Caco-2 (cell line): ENCODE measurements around the gene PAFAH1B1. TPM values are rescaled to one million over a fixed set of nuclear protein-coding genes. Genes with fewer than 3 reads are reported as not detected.

Experiments used
- BruUV-seq: library from RNA; stranded (reverse); fragments of 400-500 nt; replicated peaks from 2 replicates; lab custom pipeline; 2021; lab: Mats Ljungman, UMichigan
- CTCF ChIA-PET: fragments of 300-600 bp; sonication (Branson Sonifier 250); formaldehyde crosslinking; loops from one replicate; lab custom pipeline; 2022; ENCODE audit warnings: antibody characterized with exemption; lab: Charles Lee
- POLR2A ChIA-PET: fragments of 300-600 bp; sonication (Branson Sonifier 250); formaldehyde crosslinking; loops from one replicate; lab custom pipeline; 2022; ENCODE audit warnings: antibody characterized with exemption; lab: Charles Lee
- DNase-seq, 2 experiments: peaks; one replicate each; pipeline versions ENCODE4 v3.0.0 to v3.0.0-alpha.2; 2020 to 2022
- H3K27me3 ChIP-seq: replicated peaks from 2 replicates; pipeline ENCODE4 v1.6.0; 2011; ENCODE audit warnings: low read length; ENCODE audit not compliant: control insufficient read depth, insufficient read depth
- H3K36me3 ChIP-seq: 2 replicates; pipeline ENCODE4 v1.5.1; 2011; ENCODE audit warnings: low read length; ENCODE audit not compliant: control insufficient read depth, insufficient read depth
- H3K4me1 ChIP-seq: fragments of 250-450 bp; sonication (Bioruptor Pico); 2 replicates; pipeline ENCODE4 v1.5.1; 2020; ENCODE audit warnings: mild to moderate bottlenecking
- H3K4me3 ChIP-seq: 2 replicates; pipeline ENCODE4 v1.5.1; 2011; ENCODE audit warnings: low read depth, mild to moderate bottlenecking, control low read depth, low read length
- H3K9me3 ChIP-seq: fragments of 250-450 bp; sonication (Bioruptor Pico); 2 replicates; pipeline ENCODE4 v1.5.1; 2020; ENCODE audit warnings: mild to moderate bottlenecking, moderate library complexity
- H3K27ac Mint-ChIP-seq: one replicate; pipeline ENCODE4 v1.8.0; 2022; ENCODE audit warnings: mixed read lengths; ENCODE audit not compliant: unreplicated experiment
- H3K27me3 Mint-ChIP-seq: one replicate; pipeline ENCODE4 v1.8.0; 2022; ENCODE audit warnings: mixed read lengths; ENCODE audit not compliant: insufficient read depth, unreplicated experiment
- H3K36me3 Mint-ChIP-seq: one replicate; pipeline ENCODE4 v1.8.0; 2022; ENCODE audit warnings: mild to moderate bottlenecking, mixed read lengths; ENCODE audit not compliant: insufficient read depth, unreplicated experiment
- H3K4me1 Mint-ChIP-seq: one replicate; pipeline ENCODE4 v1.8.0; 2022; ENCODE audit warnings: low read depth, mixed read lengths; ENCODE audit not compliant: unreplicated experiment
- H3K4me3 Mint-ChIP-seq: one replicate; pipeline ENCODE4 v1.8.0; 2022; ENCODE audit warnings: mild to moderate bottlenecking, moderate library complexity, mixed read lengths; ENCODE audit not compliant: unreplicated experiment
- H3K9me3 Mint-ChIP-seq: one replicate; pipeline ENCODE4 v1.8.0; 2022; ENCODE audit warnings: mixed read lengths; ENCODE audit not compliant: unreplicated experiment
- intact Hi-C: fragments of 100-400 bp; cut with micrococcal nuclease; formaldehyde crosslinking; loops from one replicate; pipeline ENCODE4 v1.10.0; 2022; ENCODE audit not compliant: unreplicated experiment
- total RNA-seq: library from RNA; stranded (reverse); gene quantifications from 2 replicates; pipeline ENCODE4 v1.2.3, GENCODE V29; 2022
- TF ChIP-seq, protein P1 (sequence below), 2 experiments: fragments of 200-600 bp in 1 of 2; IDR thresholded peaks; 1 replicate in 1 of 2; 2 replicates in 1 of 2; pipeline versions ENCODE4 v1.5.1 to v1.8.0; 2011 to 2022; ENCODE audit warnings: antibody characterized with exemption in 1 of 2, control low read depth in 1 of 2, inconsistent platforms in 1 of 2, low read depth in 1 of 2, low read length in 1 of 2, mild to moderate bottlenecking in 1 of 2, moderate library complexity in 1 of 2; ENCODE audit not compliant: insufficient read depth in 1 of 2, severe bottlenecking in 1 of 2, unreplicated experiment in 1 of 2

Gene PAFAH1B1
- total RNA-seq, 1 experiment from 2014 or later: 141 TPM

DNA sequence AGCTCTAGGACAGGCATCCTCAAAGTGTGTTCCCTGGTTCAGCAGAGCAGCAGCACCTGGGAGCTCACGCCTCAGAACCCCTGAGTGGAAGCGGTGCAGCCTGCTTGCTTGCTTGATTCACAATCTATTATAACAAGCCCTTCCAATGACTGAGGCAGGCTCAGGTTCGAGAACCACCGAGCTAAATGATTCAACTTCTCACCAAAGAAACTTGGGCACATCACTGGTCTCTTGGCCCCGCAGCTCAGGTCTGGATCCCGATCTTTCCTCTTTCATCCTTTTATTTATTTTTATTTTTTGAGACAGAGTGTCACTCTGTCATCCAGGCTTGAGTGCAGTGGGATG is 93.6 kb downstream of the PAFAH1B1 start:
- H3K4me3 ChIP-seq: no peak overlapping the region
- DNase-seq: no peak
- TF ChIP-seq, protein P1, sequence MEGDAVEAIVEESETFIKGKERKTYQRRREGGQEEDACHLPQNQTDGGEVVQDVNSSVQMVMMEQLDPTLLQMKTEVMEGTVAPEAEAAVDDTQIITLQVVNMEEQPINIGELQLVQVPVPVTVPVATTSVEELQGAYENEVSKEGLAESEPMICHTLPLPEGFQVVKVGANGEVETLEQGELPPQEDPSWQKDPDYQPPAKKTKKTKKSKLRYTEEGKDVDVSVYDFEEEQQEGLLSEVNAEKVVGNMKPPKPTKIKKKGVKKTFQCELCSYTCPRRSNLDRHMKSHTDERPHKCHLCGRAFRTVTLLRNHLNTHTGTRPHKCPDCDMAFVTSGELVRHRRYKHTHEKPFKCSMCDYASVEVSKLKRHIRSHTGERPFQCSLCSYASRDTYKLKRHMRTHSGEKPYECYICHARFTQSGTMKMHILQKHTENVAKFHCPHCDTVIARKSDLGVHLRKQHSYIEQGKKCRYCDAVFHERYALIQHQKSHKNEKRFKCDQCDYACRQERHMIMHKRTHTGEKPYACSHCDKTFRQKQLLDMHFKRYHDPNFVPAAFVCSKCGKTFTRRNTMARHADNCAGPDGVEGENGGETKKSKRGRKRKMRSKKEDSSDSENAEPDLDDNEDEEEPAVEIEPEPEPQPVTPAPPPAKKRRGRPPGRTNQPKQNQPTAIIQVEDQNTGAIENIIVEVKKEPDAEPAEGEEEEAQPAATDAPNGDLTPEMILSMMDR (IDR thresholded peaks at IDR 0.05; ENCODE audit: insufficient read depth in 1 of 2, low read depth in 1 of 2, low read length in 1 of 2, severe bottlenecking in 1 of 2, unreplicated experiment in 1 of 2): no peak
- Mint-ChIP-seq H3K4me3 (no peak overlapping the region), H3K36me3 (peaks cover 88% of the 10 kb centered on the region), H3K27me3 (no peaks in the 10 kb centered on the region), H3K9me3 (no peaks in the 10 kb centered on the region), H3K27ac (no peak overlapping the region), H3K4me1 (peaks cover 9% of the 10 kb centered on the region)
- H3K27me3 ChIP-seq: no peaks in the 10 kb centered on the region
- H3K36me3 ChIP-seq: no peaks in the 10 kb centered on the region; the same call in 1 of the 2 replicates
- no peaks in the 10 kb centered on the region for H3K9me3 ChIP-seq
- no TSS peak for BruUV-seq
- POLR2A ChIA-PET: no interaction called here
- CTCF ChIA-PET: interaction anchor here (0.6 kb wide), 2 partner anchors 10 to 13 kb away, joined by 3 to 4 read pairs; no protein-coding TSS in a partner anchor
- 0 out of 2 replicates have a peak, but pooled peaks cover 10% of the 10 kb centered on the region for H3K4me1 ChIP-seq
- intact Hi-C loops: no loop called here

DNA sequence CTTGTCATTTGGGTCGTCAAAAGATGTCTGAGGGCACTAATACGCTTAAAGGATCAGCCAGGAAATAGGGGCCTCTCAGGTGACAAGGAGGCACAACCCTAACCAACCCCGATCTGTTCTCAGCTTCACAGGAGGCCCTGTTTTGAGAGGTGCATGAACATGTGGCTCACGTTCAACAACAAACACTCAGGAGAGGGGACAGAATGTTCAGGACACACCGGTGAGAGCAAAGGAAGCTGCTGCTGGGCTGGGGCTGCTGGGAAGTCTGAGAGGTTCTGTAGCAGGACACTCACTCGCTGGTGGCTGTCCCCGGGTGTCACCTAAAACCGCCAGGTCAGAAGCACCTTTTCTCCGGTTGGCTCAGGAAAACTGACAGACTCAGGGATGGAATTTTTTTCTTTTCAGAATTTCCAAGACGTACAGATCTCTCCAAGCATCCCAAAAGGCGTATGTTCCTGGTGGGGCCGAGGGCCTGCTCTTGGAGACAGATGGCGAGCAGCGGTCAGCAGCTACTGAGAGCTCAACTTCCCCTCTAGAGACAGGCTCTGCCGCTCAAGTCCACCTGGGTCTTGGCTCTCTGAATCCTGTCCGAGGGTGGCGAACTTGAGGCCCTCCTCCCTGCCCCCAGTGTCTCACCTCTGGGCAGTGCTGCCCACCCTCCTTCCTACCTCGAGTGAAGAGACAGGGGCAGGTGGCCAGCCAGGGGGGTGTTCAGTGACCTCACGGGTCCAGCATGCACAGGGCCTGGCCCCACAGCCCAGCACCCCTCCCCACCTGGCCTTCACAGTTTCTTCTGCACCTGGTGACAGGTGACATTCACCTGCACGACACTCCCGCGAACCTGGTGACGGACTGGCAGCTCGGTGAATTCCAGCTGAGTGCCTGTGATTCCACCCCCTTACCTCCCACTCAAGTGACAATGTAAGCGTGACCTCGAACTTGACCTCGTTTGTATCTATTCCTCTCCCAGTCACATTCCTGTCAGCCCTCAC is 95.2 kb downstream of the PAFAH1B1 start:
- Mint-ChIP-seq H3K4me3 (no peak overlapping the region), H3K4me1 (peaks cover 6% of the 10 kb centered on the region), H3K36me3 (peaks cover 89% of the 10 kb centered on the region), H3K27me3 (no peaks in the 10 kb centered on the region), H3K9me3 (no peaks in the 10 kb centered on the region), H3K27ac (peak overlapping the region; percentile 65)
- peak in 1 of 2 experiments; percentile 47 for DNase-seq
- Histone ChIP-seq H3K27me3 (no peaks in the 10 kb centered on the region), H3K36me3 (no peaks in the 10 kb centered on the region; the same call in 1 of the 2 replicates), H3K4me1 (no peaks in the 10 kb centered on the region), H3K9me3 (no peaks in the 10 kb centered on the region), H3K4me3 (no peak overlapping the region)
- intact Hi-C loops: no loop called here
- CTCF ChIA-PET: interaction anchor here (1.0 kb wide), 1 partner anchor 306 kb away, joined by 3 read pairs; no protein-coding TSS in a partner anchor
- BruUV-seq: no TSS peak
- POLR2A ChIA-PET: no interaction called here
- TF ChIP-seq, protein P1 (IDR thresholded peaks at IDR 0.05; ENCODE audit: insufficient read depth in 1 of 2, low read depth in 1 of 2, low read length in 1 of 2, severe bottlenecking in 1 of 2, unreplicated experiment in 1 of 2): no peak

DNA sequence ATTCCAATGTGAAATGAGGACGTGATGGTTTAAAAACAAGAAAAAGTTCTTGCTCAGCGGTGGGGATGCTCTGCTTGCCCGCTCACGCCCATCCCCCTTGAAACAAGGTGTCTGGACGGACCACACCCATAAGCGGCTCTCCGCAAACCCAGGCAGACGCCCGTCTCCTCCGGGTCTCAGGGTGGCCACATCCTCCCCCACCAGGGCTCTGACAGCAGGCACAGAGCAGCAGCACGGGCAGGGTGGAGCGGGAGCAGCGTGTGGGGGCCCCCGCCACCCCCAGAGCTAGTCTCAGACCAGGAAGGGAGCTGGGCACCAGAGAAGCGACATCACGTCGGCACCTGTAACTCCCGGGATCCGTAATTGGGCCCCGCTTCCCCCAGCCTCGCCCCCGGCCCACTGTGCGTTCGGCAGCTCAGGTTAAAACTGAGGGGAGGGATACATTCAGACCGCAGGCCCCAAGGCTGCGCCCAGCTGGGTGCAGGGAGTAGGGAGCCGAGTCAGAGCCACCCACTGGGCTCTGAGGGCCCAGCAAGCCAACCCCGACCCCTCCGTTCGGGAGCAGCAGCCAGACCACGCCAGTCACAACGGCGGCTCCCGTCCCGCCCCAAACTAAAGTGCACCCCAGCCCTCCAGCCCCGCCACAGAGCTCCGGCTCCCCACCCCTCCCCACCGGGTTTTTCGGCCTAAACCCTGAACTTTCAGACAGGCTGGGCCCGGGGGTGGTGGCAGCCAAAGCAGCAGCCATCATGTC is 96.1 kb downstream of the PAFAH1B1 start:
- intact Hi-C loops: no loop called here
- no peak overlapping the region for H3K4me3 ChIP-seq
- no peaks in the 10 kb centered on the region for H3K27me3 ChIP-seq
- no peaks in the 10 kb centered on the region for H3K4me1 ChIP-seq
- ChIA-PET CTCF (no interaction called here), POLR2A (no interaction called here)
- H3K9me3 ChIP-seq: no peaks in the 10 kb centered on the region
- Mint-ChIP-seq H3K9me3 (no peaks in the 10 kb centered on the region), H3K4me3 (no peak overlapping the region), H3K4me1 (no peaks in the 10 kb centered on the region), H3K27ac (peak overlapping the region; percentile 65), H3K27me3 (no peaks in the 10 kb centered on the region), H3K36me3 (peaks cover 85% of the 10 kb centered on the region)
- TSS peak; percentile 48 for BruUV-seq
- TF ChIP-seq, protein P1 (IDR thresholded peaks at IDR 0.05; ENCODE audit: insufficient read depth in 1 of 2, low read depth in 1 of 2, low read length in 1 of 2, severe bottlenecking in 1 of 2, unreplicated experiment in 1 of 2): no peak
- H3K36me3 ChIP-seq: peaks cover 2% of the 10 kb centered on the region
- DNase-seq: no peak
